Loucy (cell line): ENCODE data around the gene GABRR3.
A peak's percentile ranks its signal among the peaks of the same experiment; 100 is the strongest.

Experiments used
- H2AFZ ChIP-seq: fragments of 200-600 bp; sonication (generic); 2 replicates; pipeline ENCODE4 v1.6.0; 2016; ENCODE audit warnings: antibody characterized with exemption, mild to moderate bottlenecking, low read length, moderate library complexity
- H3F3A ChIP-seq: fragments of 200-600 bp; 2 replicates; pipeline ENCODE4 v1.6.0; 2016; ENCODE audit warnings: antibody characterized with exemption, low read depth, mild to moderate bottlenecking
- H3K27me3 ChIP-seq: fragments of 200-600 bp; sonication (generic); 2 replicates; pipeline ENCODE4 v1.6.1; 2014; ENCODE audit warnings: low read length, mild to moderate bottlenecking; ENCODE audit not compliant: insufficient read depth, poor library complexity, severe bottlenecking
- H3K36me3 ChIP-seq: fragments of 200-600 bp; sonication (generic); 2 replicates; pipeline ENCODE4 v1.6.1; 2016; ENCODE audit warnings: low read length; ENCODE audit not compliant: insufficient read depth
- H3K4me1 ChIP-seq: fragments of 200-600 bp; sonication (generic); 2 replicates; pipeline ENCODE4 v1.5.1; 2014; ENCODE audit warnings: low read length, mild to moderate bottlenecking; ENCODE audit not compliant: insufficient read depth, poor library complexity, severe bottlenecking
- H3K4me2 ChIP-seq: fragments of 200-600 bp; sonication (generic); 2 replicates; pipeline ENCODE4 v1.6.0; 2014; ENCODE audit warnings: antibody characterized with exemption, low read length, low read depth, mild to moderate bottlenecking; ENCODE audit not compliant: poor library complexity, severe bottlenecking
- H3K4me3 ChIP-seq: fragments of 200-600 bp; sonication (generic); 2 replicates; pipeline ENCODE4 v1.5.1; 2014; ENCODE audit warnings: low read length, mild to moderate bottlenecking, mixed read lengths; ENCODE audit not compliant: poor library complexity, severe bottlenecking
- H3K79me2 ChIP-seq: fragments of 200-600 bp; sonication (generic); 2 replicates; pipeline ENCODE4 v1.6.1; 2014; ENCODE audit warnings: low read length; ENCODE audit not compliant: insufficient read depth
- H3K9ac ChIP-seq: fragments of 200-600 bp; sonication (generic); 2 replicates; pipeline ENCODE4 v1.6.0; 2014; ENCODE audit warnings: mild to moderate bottlenecking, low read depth, low read length, moderate library complexity; ENCODE audit not compliant: poor library complexity, severe bottlenecking
- H3K9me2 ChIP-seq: fragments of 200-600 bp; sonication (generic); replicated peaks from 2 replicates; pipeline ENCODE4 v1.6.1; 2016; ENCODE audit warnings: low read depth, low read length, mixed read lengths
- H3K9me3 ChIP-seq: fragments of 200-600 bp; sonication (generic); 2 replicates; pipeline ENCODE4 v1.6.1; 2014; ENCODE audit warnings: mild to moderate bottlenecking, antibody characterized with exemption, low read length, low read depth; ENCODE audit not compliant: insufficient read depth
- H4K20me1 ChIP-seq: fragments of 200-600 bp; sonication (generic); 2 replicates; pipeline ENCODE4 v1.6.0; 2014; ENCODE audit warnings: antibody characterized with exemption, low read length, mild to moderate bottlenecking; ENCODE audit not compliant: insufficient read depth, poor library complexity, severe bottlenecking
- CTCF ChIP-seq: fragments of 200-600 bp; sonication (generic); conservative IDR thresholded peaks from 2 replicates; pipeline ENCODE4 v1.5.1; 2014; ENCODE audit warnings: mild to moderate bottlenecking, antibody characterized with exemption, low read length
- EZH2phosphoT487 ChIP-seq: fragments of 200-600 bp; IDR thresholded peaks from 2 replicates; pipeline ENCODE4 v1.6.1; 2018; ENCODE audit warnings: antibody characterized with exemption, mild to moderate bottlenecking, moderate library complexity, borderline replicate concordance

Gene GABRR3

GRCh38 chr3:97970956-97971620 is 64.0 kb downstream of the GABRR3 start:
- Histone ChIP-seq H3F3A (no peaks in the 10 kb centered on the region), H3K4me3 (peak overlapping the region; percentile 80), H3K27me3 (no peaks in the 10 kb centered on the region), H3K4me1 (peaks cover 54% of the 10 kb centered on the region), H3K4me2 (peak overlapping the region; percentile 96), H2AFZ (0 out of 2 replicates have a peak overlapping the region, but pooled peaks have one; percentile 70), H3K36me3 (no peaks in the 10 kb centered on the region), H3K9ac (peak overlapping the region; percentile 74), H4K20me1 (peaks cover 5% of the 10 kb centered on the region), H3K9me3 (no peaks in the 10 kb centered on the region), H3K79me2 (peaks cover 12% of the 10 kb centered on the region; the same call in 1 of the 2 replicates), H3K9me2 (no peaks in the 10 kb centered on the region)
- TF ChIP-seq CTCF = no peak
- TF ChIP-seq EZH2phosphoT487 = no peak

- H3F3A ChIP-seq = no peaks in the 10 kb centered on the region
Observed at GRCh38 chr3:97970156-97970555, 65.0 kb downstream of the GABRR3 start.

GRCh38 chr3:97969541-97969940 is 65.6 kb downstream of the GABRR3 start:
- H3K79me2 ChIP-seq = peaks cover 12% of the 10 kb centered on the region; the same call in 1 of the 2 replicates
- peaks cover 52% of the 10 kb centered on the region for H3K4me1 ChIP-seq
- peaks cover 5% of the 10 kb centered on the region for H4K20me1 ChIP-seq
- H3K27me3 ChIP-seq = no peaks in the 10 kb centered on the region
- no peaks in the 10 kb centered on the region for H3K9me3 ChIP-seq
- TF ChIP-seq CTCF (no peak), EZH2phosphoT487 (no peak)
- no peaks in the 10 kb centered on the region for H3K36me3 ChIP-seq
- H3K4me2 ChIP-seq = peak overlapping the region; percentile 96
- H3K4me3 ChIP-seq = peak overlapping the region; percentile 80
- H3K9me2 ChIP-seq = no peaks in the 10 kb centered on the region
- H2AFZ ChIP-seq = no peak overlapping the region
- H3F3A ChIP-seq = no peaks in the 10 kb centered on the region
- H3K9ac ChIP-seq = peak overlapping the region; percentile 74

More at GRCh38 chr3:97970156-97970555, 65.0 kb downstream of the GABRR3 start:
- Histone ChIP-seq H3K9ac (peak overlapping the region; percentile 74), H3K4me3 (peak overlapping the region; percentile 80), H2AFZ (no peak overlapping the region), H3K4me2 (peak overlapping the region; percentile 96), H3K4me1 (peaks cover 57% of the 10 kb centered on the region), H4K20me1 (peaks cover 5% of the 10 kb centered on the region), H3K9me3 (no peaks in the 10 kb centered on the region), H3K27me3 (no peaks in the 10 kb centered on the region), H3K9me2 (no peaks in the 10 kb centered on the region), H3K79me2 (peaks cover 12% of the 10 kb centered on the region; the same call in 1 of the 2 replicates), H3K36me3 (no peaks in the 10 kb centered on the region)
- TF ChIP-seq EZH2phosphoT487 = no peak
- no peak for TF ChIP-seq CTCF
